ENCODE measurements around the gene UBXN2A.
"Not testable (repeated sequence)": the region's sequence is repeated elsewhere in the genome, so short reads cannot be mapped to it uniquely, and the experiment has no call there.

UBXN2A gene

GRCh38 chr2:24024996-24025663 lies 84.9 kb downstream of the UBXN2A start:
- TF ChIP-seq CTCF (IDR thresholded peaks at IDR 0.05; ENCODE audit: borderline replicate concordance, insufficient read depth, low read depth, low read length) = no peak
- no peak overlapping the region for H3K4me3 ChIP-seq (ENCODE audit: low read depth, low read length)

- H3K4me3 ChIP-seq (ENCODE audit: low read depth, low read length) = no peak overlapping the region
- no peak for TF ChIP-seq CTCF (IDR thresholded peaks at IDR 0.05; ENCODE audit: borderline replicate concordance, insufficient read depth, low read depth, low read length)
These were observed 86.0 kb downstream of the UBXN2A start for GRCh38 chr2:24026233-24026632.

- no peak overlapping the region for H3K4me3 ChIP-seq (ENCODE audit: low read depth, low read length)
- no peak for TF ChIP-seq CTCF (IDR thresholded peaks at IDR 0.05; ENCODE audit: borderline replicate concordance, insufficient read depth, low read depth, low read length)
These were observed 98.7 kb downstream of the UBXN2A start for GRCh38 chr2:24038786-24039499.

GRCh38 chr2:24040511-24040910 lies 100.2 kb downstream of the UBXN2A start:
- no peak overlapping the region for H3K4me3 ChIP-seq (ENCODE audit: low read depth, low read length)
- no peak for TF ChIP-seq CTCF (IDR thresholded peaks at IDR 0.05; ENCODE audit: borderline replicate concordance, insufficient read depth, low read depth, low read length)

GRCh38 chr2:24043133-24043532 lies 102.9 kb downstream of the UBXN2A start:
- not testable (repeated sequence) for H3K4me3 ChIP-seq (ENCODE audit: low read depth, low read length)

GRCh38 chr2:24045511-24046508 lies 105.5 kb downstream of the UBXN2A start:
- no peak for TF ChIP-seq CTCF (IDR thresholded peaks at IDR 0.05; ENCODE audit: borderline replicate concordance, insufficient read depth, low read depth, low read length)
- no peak overlapping the region for H3K4me3 ChIP-seq (ENCODE audit: low read depth, low read length)

- no peak for TF ChIP-seq CTCF (IDR thresholded peaks at IDR 0.05; ENCODE audit: borderline replicate concordance, insufficient read depth, low read depth, low read length)
- peak overlapping the region; percentile 56 for H3K4me3 ChIP-seq (ENCODE audit: low read depth, low read length)
These were observed 106.3 kb downstream of the UBXN2A start for GRCh38 chr2:24046599-24046929.
